Measurements from ENCODE around the gene LIX1.
"Not testable (repeated sequence)": the region's sequence is repeated elsewhere in the genome, so short reads cannot be mapped to it uniquely, and the experiment has no call there.

GRCh38 chr5:97084782-97085458, 57.5 kb downstream of the LIX1 start:
- not testable (repeated sequence) for TF ChIP-seq CTCF (conservative IDR thresholded peaks at IDR 0.05; ENCODE audit: low read depth, low read length); EZH2 (IDR thresholded peaks at IDR 0.05; ENCODE audit: low read length, unreplicated experiment)
